HG02588 (cell line): Measurements from ENCODE around the gene ATF1.
"Not testable (repeated sequence)": the region's sequence is repeated elsewhere in the genome, so short reads cannot be mapped to it uniquely, and the experiment has no call there.

Experiments
- ATAC-seq: cut with Tn5 transposase; IDR thresholded peaks from one replicate; pipeline ENCODE4 v1.9.1; 2021; ENCODE audit warnings: mild to moderate bottlenecking, moderate library complexity; ENCODE audit not compliant: unreplicated experiment

Gene ATF1

GRCh38 chr12:50855218-50855617 lies 91.3 kb downstream of the ATF1 start:
- ATAC-seq, result not testable (repeated sequence)

DNA sequence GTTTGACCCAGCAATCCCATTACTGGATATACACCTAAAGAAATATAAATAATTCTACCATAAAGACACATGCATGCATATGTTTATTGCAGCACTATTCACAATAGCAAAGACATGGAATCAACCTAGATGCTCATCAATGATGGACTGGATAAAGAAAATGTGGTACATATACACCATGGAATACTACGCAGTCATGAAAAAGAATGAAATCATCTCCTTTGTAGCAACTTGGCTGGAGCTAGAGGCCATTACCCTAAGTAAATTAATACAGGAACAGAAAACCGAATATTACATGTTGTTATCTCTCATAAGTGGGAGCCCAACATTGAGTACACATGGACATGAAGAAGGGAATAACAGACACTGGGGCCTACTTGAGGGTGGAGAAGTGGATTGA lies 91.8 kb downstream of the ATF1 start:
- ATAC-seq, result not testable (repeated sequence)

DNA sequence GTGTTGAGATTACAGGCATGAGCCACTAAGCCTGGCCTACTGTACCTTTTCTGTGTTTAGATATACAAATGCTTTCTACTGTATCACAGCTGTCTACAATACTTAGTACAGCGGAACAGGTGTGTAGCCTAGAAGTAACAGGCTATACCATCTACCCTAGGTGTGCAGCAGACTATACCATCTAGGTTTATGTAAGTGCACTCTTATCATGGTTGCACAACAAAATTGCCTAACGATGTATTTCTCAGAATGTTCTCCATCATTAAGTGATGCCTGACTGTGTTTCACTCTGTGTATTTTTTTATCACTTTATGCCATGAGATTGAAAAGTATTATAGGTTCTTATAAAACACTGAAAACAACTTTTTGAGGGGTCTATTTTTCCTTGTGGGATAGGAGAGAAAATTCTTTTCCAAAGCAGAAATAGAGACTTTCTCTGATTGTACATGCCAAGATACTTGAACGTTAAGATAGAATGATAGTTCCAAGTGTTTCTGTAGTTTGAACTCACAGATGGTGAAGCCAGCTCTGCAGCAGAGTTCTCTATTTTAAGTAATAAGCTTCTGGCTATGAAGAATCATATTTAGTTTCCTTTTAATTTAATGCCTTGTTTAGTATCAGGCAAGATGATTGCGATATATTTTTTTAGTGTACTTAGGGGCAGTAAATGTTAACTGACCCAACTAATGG lies 95.9 kb downstream of the ATF1 start:
- ATAC-seq, result no peak

- ATAC-seq, result no peak
These were observed 98.4 kb downstream of the ATF1 start for GRCh38 chr12:50862316-50862715.

GRCh38 chr12:50865266-50865665 lies 101.4 kb downstream of the ATF1 start:
- ATAC-seq, result no peak

- ATAC-seq, result not testable (repeated sequence)
These were observed 105.0 kb downstream of the ATF1 start for GRCh38 chr12:50868881-50869280.
